Activated CD4-positive, alpha-beta memory T cell treated with anti-CD3 and anti-CD28 coated beads, Interleukin-2, amount 10 ng/mL, durations not matched to agents 7 days and 5 days (primary cell): ENCODE data around the gene SRL. TPM values are rescaled to one million over a fixed set of nuclear protein-coding genes. Genes with fewer than 3 reads are reported as not detected.
"Not testable (repeated sequence)": the region's sequence is repeated elsewhere in the genome, so short reads cannot be mapped to it uniquely, and the experiment has no call there.

Experiments
- CTCF ChIA-PET: fragments of 350-600 bp; sonication (Branson Sonifier 250); formaldehyde crosslinking; loops from one replicate; lab custom pipeline; 2021; ENCODE audit warnings: antibody characterized with exemption, inconsistent platforms; lab: Charles Lee
- POLR2A ChIA-PET: fragments of 350-600 bp; sonication (Branson Sonifier 250); formaldehyde crosslinking; loops from one replicate; lab custom pipeline; 2021; ENCODE audit warnings: antibody characterized with exemption; lab: Charles Lee
- DNase-seq: peaks from one replicate; pipeline ENCODE4 v3.0.0-alpha.2; 2020
- H3K27ac Mint-ChIP-seq: one replicate; pipeline ENCODE4 v1.8.0; 2021; ENCODE audit warnings: mild to moderate bottlenecking, mixed read lengths
- H3K27me3 Mint-ChIP-seq: one replicate; pipeline ENCODE4 v1.8.0; 2021; ENCODE audit warnings: mixed read lengths
- H3K36me3 Mint-ChIP-seq: one replicate; pipeline ENCODE4 v1.8.0; 2021; ENCODE audit warnings: low read depth, mixed read lengths
- H3K4me1 Mint-ChIP-seq: one replicate; pipeline ENCODE4 v1.8.0; 2021; ENCODE audit warnings: mixed read lengths
- H3K4me3 Mint-ChIP-seq: one replicate; pipeline ENCODE4 v1.8.0; 2021; ENCODE audit warnings: mild to moderate bottlenecking, mixed read lengths
- H3K9me3 Mint-ChIP-seq: one replicate; pipeline ENCODE4 v1.8.0; 2021; ENCODE audit warnings: mixed read lengths
- total RNA-seq, 2 experiments: library from RNA; stranded (reverse); gene quantifications; one replicate each; pipeline ENCODE4 v1.2.3, GENCODE V29; 2021

Gene SRL
- total RNA-seq, 2 experiments from 2014 or later, result not detected

DNA sequence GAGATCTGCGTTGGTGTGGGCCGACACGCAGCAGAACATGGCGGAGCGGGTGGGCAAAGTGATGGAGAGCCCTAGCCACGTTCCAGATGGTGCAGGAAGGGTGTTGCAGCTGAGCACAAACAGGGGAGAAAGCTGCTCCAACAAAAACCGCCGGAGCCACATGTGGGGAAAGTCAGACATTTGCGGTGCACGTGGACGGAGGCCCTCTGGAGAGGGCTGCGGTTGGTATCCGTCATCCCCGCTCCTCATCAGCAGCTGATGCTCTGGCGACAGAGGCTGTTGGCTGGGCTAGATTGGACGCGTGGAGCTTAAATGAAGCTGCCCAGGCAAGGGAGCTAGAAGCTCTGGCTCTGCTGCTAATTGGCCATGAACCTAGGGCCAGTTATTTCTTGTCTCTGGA lies 82.2 kb downstream of the SRL start:
- Mint-ChIP-seq H3K4me1 (peaks cover 9% of the 10 kb centered on the region), H3K27me3 (peaks cover 9% of the 10 kb centered on the region), H3K27ac (no peak overlapping the region), H3K9me3 (no peaks in the 10 kb centered on the region), H3K36me3 (no peaks in the 10 kb centered on the region), H3K4me3 (no peak overlapping the region)
- ChIA-PET CTCF (interaction anchor here (0.8 kb wide), 1 partner anchor 11 kb away, joined by 7 read pairs; no protein-coding TSS in a partner anchor), POLR2A (interaction anchor here (1.2 kb wide), 1 partner anchor 89 kb away, joined by 3 read pairs; no protein-coding TSS in a partner anchor)
- DNase-seq, result no peak

- no peak for DNase-seq
- Mint-ChIP-seq H3K27me3 (peaks cover 11% of the 10 kb centered on the region), H3K36me3 (no peaks in the 10 kb centered on the region), H3K4me3 (no peak overlapping the region), H3K27ac (no peak overlapping the region), H3K9me3 (no peaks in the 10 kb centered on the region), H3K4me1 (peaks cover 9% of the 10 kb centered on the region)
- CTCF ChIA-PET, result interaction anchor here (0.6 kb wide), 1 partner anchor 812 kb away, joined by 3 read pairs; no protein-coding TSS in a partner anchor
- POLR2A ChIA-PET, result interaction anchor here (1.2 kb wide), 1 partner anchor 90 kb away, joined by 3 read pairs; no protein-coding TSS in a partner anchor
These were observed 83.5 kb downstream of the SRL start for GRCh38 chr16:4158143-4159093.

DNA sequence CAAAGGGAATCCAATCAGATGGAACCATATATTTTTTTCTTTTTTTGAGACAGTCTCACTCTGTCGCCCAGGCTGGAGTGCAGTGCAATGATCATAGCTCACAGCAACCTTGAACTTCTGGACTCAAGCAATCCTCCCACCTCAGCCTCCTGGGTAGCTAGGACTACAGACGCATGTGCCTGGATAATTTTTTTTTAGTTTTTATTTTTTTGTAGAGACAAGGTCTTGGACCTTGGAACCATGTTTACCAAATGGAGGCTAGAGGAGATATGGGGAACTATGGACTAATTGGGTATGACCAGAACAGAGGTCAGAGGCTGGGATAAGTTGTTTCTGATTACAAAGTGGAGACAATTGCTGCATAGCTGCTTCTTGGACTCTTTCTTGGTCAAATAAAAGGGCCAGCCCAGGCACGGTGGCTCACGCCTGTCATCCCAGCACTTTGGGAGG lies 84.5 kb downstream of the SRL start:
- POLR2A ChIA-PET, result no interaction called here
- CTCF ChIA-PET, result interaction anchor here (0.6 kb wide), 1 partner anchor 811 kb away, joined by 3 read pairs; no protein-coding TSS in a partner anchor
- DNase-seq, result no peak
- Mint-ChIP-seq H3K27ac (no peak overlapping the region), H3K9me3 (no peaks in the 10 kb centered on the region), H3K4me3 (no peak overlapping the region), H3K36me3 (no peaks in the 10 kb centered on the region), H3K27me3 (peaks cover 11% of the 10 kb centered on the region), H3K4me1 (peaks cover 9% of the 10 kb centered on the region)

- POLR2A ChIA-PET, H3K4me3 Mint-ChIP-seq, CTCF ChIA-PET, DNase-seq, H3K4me1 Mint-ChIP-seq, H3K27ac Mint-ChIP-seq, H3K36me3 Mint-ChIP-seq, H3K9me3 Mint-ChIP-seq: not testable (repeated sequence)
- peaks cover 11% of the 10 kb centered on the region for H3K27me3 Mint-ChIP-seq
These were observed 85.4 kb downstream of the SRL start for GRCh38 chr16:4156503-4156902.

DNA sequence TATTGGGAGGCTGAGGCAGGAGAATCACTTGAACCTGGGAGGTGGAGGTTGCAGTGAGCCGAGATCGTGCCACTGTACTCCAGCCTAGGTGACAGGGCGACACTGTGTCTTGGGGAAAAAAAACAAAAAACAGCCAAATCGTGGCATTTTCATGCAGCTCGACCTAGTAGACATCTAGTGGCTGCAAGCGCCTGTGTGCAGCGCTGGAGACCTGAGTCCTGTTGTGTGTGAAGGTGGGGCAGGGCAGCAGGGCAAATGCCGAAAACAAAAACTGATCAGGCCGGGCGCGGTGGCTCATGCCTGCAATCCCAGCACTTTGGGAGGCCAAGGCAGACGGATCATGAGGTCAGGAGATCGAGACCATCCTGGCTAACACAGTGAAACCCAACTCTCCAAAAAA lies 88.5 kb downstream of the SRL start:
- POLR2A ChIA-PET, DNase-seq: not testable (repeated sequence)
- peaks cover 11% of the 10 kb centered on the region for H3K27me3 Mint-ChIP-seq

GRCh38 chr16:4152267-4152666 lies 89.6 kb downstream of the SRL start:
- Mint-ChIP-seq H3K36me3 (no peaks in the 10 kb centered on the region), H3K27me3 (peaks cover 11% of the 10 kb centered on the region), H3K27ac (no peak overlapping the region), H3K4me3 (no peak overlapping the region), H3K4me1 (no peaks in the 10 kb centered on the region), H3K9me3 (no peaks in the 10 kb centered on the region)
- ChIA-PET POLR2A (no interaction called here), CTCF (no interaction called here)
- no peak for DNase-seq

More for the DNA sequence above, 88.5 kb downstream of the SRL start:
- H3K9me3 Mint-ChIP-seq, H3K27ac Mint-ChIP-seq, CTCF ChIA-PET, H3K4me1 Mint-ChIP-seq, H3K4me3 Mint-ChIP-seq, H3K36me3 Mint-ChIP-seq: not testable (repeated sequence)

DNA sequence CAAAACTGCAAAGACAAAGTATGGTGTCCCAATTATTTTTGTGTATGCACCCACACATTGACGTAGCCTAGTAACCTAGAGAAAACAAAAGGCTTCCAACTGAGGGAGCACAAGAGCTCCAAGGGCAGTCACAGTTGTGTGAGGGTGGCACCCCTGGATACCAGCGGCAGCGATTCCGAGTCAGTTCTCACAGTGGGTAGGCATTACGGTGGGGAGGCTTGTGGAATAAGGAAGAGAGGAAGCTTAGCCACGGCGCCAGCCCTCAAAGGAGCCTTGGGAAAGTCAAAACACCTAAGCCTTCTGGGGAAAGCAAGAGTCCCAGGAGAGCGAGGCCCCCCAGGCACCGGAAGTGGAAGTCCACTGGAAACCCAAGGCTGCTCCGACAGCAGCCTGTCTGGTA lies 94.6 kb downstream of the SRL start:
- peaks cover 19% of the 10 kb centered on the region for H3K4me1 Mint-ChIP-seq
- no peaks in the 10 kb centered on the region for H3K27me3 Mint-ChIP-seq
- no peak for DNase-seq
- ChIA-PET POLR2A (no interaction called here), CTCF (no interaction called here)
- peaks cover 2% of the 10 kb centered on the region for H3K9me3 Mint-ChIP-seq
- H3K4me3 Mint-ChIP-seq, result no peak overlapping the region
- H3K27ac Mint-ChIP-seq, result no peak overlapping the region
- H3K36me3 Mint-ChIP-seq, result no peaks in the 10 kb centered on the region

GRCh38 chr16:4142268-4142667 lies 99.6 kb downstream of the SRL start:
- H3K4me1 Mint-ChIP-seq, result peaks cover 45% of the 10 kb centered on the region
- H3K4me3 Mint-ChIP-seq, result peak overlapping the region; percentile 7
- POLR2A ChIA-PET, result interaction anchor here (0.9 to 1.2 kb wide), 6 partner anchors 13 to 130 kb away, joined by 3 to 8 read pairs (median 4); partner anchors contain the start of gene ADCY9
- peaks cover 11% of the 10 kb centered on the region for H3K9me3 Mint-ChIP-seq
- H3K36me3 Mint-ChIP-seq, result peaks cover 6% of the 10 kb centered on the region
- DNase-seq, result peak; percentile 88
- H3K27ac Mint-ChIP-seq, result peak overlapping the region; percentile 94
- CTCF ChIA-PET, result interaction anchor here (1.2 to 1.3 kb wide), 3 partner anchors 31 to 210 kb away, joined by 3 to 10 read pairs (median 6); no protein-coding TSS in a partner anchor
- peaks cover 2% of the 10 kb centered on the region for H3K27me3 Mint-ChIP-seq

DNA sequence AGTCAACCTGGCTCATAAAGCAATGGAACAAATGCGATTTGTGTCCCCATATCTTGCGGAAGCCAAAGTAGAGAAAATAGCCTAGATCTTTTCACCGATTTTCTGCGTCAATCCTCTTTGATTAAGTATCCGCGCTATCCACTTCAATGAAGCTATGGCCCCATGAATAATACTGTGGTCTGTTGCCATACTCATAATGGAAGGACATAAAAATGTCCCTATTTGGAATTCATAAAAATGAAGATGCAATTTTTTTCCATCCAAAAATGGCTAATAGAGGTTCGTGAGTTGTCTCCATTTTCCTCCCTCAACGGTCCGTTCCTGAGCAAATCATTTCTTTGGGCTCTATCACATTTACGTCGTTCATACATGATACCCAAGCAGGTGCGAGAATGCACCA lies 100.3 kb downstream of the SRL start:
- H3K27ac Mint-ChIP-seq, result peak overlapping the region; percentile 54
- H3K4me1 Mint-ChIP-seq, result peaks cover 46% of the 10 kb centered on the region
- no peak for DNase-seq
- peaks cover 6% of the 10 kb centered on the region for H3K36me3 Mint-ChIP-seq
- peaks cover 11% of the 10 kb centered on the region for H3K9me3 Mint-ChIP-seq
- H3K27me3 Mint-ChIP-seq, result peaks cover 5% of the 10 kb centered on the region
- ChIA-PET CTCF (interaction anchor here (1.2 to 1.3 kb wide), 2 partner anchors 31 to 112 kb away, joined by 6 to 10 read pairs; no protein-coding TSS in a partner anchor), POLR2A (interaction anchor here (1.0 to 1.2 kb wide), 3 partner anchors 26 to 130 kb away, joined by 3 to 8 read pairs (median 8); partner anchors contain the start of gene ADCY9)
- H3K4me3 Mint-ChIP-seq, result no peak overlapping the region

GRCh38 chr16:4140652-4141051 lies 101.2 kb downstream of the SRL start:
- Mint-ChIP-seq H3K27ac (no peak overlapping the region), H3K4me1 (peaks cover 49% of the 10 kb centered on the region), H3K27me3 (peaks cover 13% of the 10 kb centered on the region), H3K4me3 (no peak overlapping the region), H3K9me3 (peaks cover 11% of the 10 kb centered on the region), H3K36me3 (peaks cover 6% of the 10 kb centered on the region)
- ChIA-PET POLR2A (no interaction called here), CTCF (interaction anchor here (0.6 kb wide), 1 partner anchor 624 kb away, joined by 3 read pairs; no protein-coding TSS in a partner anchor)
- DNase-seq, result no peak

DNA sequence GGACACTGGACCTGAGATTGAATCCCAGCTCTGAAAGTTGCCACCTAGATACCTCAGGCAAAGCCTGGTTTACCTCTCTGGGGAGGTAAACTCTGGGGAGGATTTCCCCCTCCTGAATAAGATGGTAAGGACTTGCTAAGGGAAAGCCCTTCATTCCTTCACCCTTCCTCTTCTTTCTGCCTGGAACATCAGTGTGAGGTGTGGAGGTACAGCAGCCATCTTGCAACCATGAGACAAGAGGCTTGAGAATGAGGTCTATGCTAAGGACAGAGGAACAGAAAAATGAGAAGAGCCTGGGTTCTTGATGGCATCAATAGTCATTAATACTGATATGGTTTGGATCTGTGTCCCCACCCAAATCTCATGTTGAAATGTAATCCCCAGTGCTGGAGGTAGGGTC lies 101.9 kb downstream of the SRL start:
- peaks cover 17% of the 10 kb centered on the region for H3K27me3 Mint-ChIP-seq
- POLR2A ChIA-PET, result no interaction called here
- no peak overlapping the region for H3K27ac Mint-ChIP-seq
- CTCF ChIA-PET, result no interaction called here
- H3K36me3 Mint-ChIP-seq, result peaks cover 6% of the 10 kb centered on the region
- peaks cover 49% of the 10 kb centered on the region for H3K4me1 Mint-ChIP-seq
- no peak for DNase-seq
- H3K4me3 Mint-ChIP-seq, result no peak overlapping the region
- H3K9me3 Mint-ChIP-seq, result peaks cover 11% of the 10 kb centered on the region
